GM18498 (cell line): ENCODE results near the gene IGFALS.

Experiments
- ATAC-seq: cut with Tn5 transposase; IDR thresholded peaks from one replicate; pipeline ENCODE4 v1.9.1; 2021; ENCODE audit warnings: mild to moderate bottlenecking, moderate library complexity; ENCODE audit not compliant: unreplicated experiment

Gene IGFALS

GRCh38 chr16:1777375-1778199, 15.9 kb downstream of the IGFALS start:
- no peak for ATAC-seq

- no peak for ATAC-seq
Observed at GRCh38 chr16:1776991-1777374, 16.5 kb downstream of the IGFALS start.

GRCh38 chr16:1776672-1776955, 16.9 kb downstream of the IGFALS start:
- no peak for ATAC-seq

- ATAC-seq: no peak
Observed at GRCh38 chr16:1775846-1776671, 17.4 kb downstream of the IGFALS start.

- no peak for ATAC-seq
Observed at GRCh38 chr16:1775006-1775845, 18.3 kb downstream of the IGFALS start.

GRCh38 chr16:1774448-1774780, 19.1 kb downstream of the IGFALS start:
- no peak for ATAC-seq

GRCh38 chr16:1773703-1774447, 19.6 kb downstream of the IGFALS start:
- no peak for ATAC-seq

GRCh38 chr16:1772908-1773702, 20.4 kb downstream of the IGFALS start, which contains the start of gene MRPS34:
MRPS34 (minus strand) TSS chr16:1773134; CDS start chr16:1773119, 15 bp downstream.
- ATAC-seq: peak; percentile 46

GRCh38 chr16:1772362-1772907, 21.1 kb downstream of the IGFALS start, which contains the start of gene EME2:
EME2 (plus strand) TSS chr16:1772810; CDS start chr16:1773228, 418 bp downstream.
- no peak for ATAC-seq

- no peak for ATAC-seq
Observed at GRCh38 chr16:1771864-1772361, 21.6 kb downstream of the IGFALS start.

- peak; percentile 40 for ATAC-seq
Observed at GRCh38 chr16:1771188-1771863, 22.2 kb downstream of the IGFALS start, which contains the start of gene NME3. NME3 (minus strand) TSS chr16:1771543; CDS start chr16:1771534, 9 bp downstream.

GRCh38 chr16:1770328-1771187, 22.9 kb downstream of the IGFALS start:
- no peak for ATAC-seq

- ATAC-seq: no peak
Observed at GRCh38 chr16:1769402-1770300, 23.9 kb downstream of the IGFALS start.

- no peak for ATAC-seq
Observed at GRCh38 chr16:1768767-1769401, 24.6 kb downstream of the IGFALS start.

- ATAC-seq: no peak
Observed at GRCh38 chr16:1768061-1768766, 25.3 kb downstream of the IGFALS start.
